SK-N-SH treated with all-trans-retinoic acid at 6 μM for 48 hours (cell line): ENCODE data around the gene NAPB.

Source experiments
- SNAI2 ChIP-seq: fragments of 250-450 bp; sonication (Bioruptor Pico); IDR thresholded peaks from 2 replicates; pipeline ENCODE4 v1.5.0; 2020; ENCODE audit warnings: mild to moderate bottlenecking, moderate library complexity
- TOX ChIP-seq: fragments of 250-450 bp; sonication (Bioruptor Pico); IDR thresholded peaks from 2 replicates; pipeline ENCODE4 v1.8.0; 2021; ENCODE audit warnings: mild to moderate bottlenecking, moderate library complexity, borderline replicate concordance
- ZNF565 ChIP-seq: fragments of 450-650 bp; formaldehyde crosslinking; conservative IDR thresholded peaks from 2 replicates; pipeline ENCODE4 v1.5.0; 2020; ENCODE audit warnings: low read depth, mild to moderate bottlenecking, moderate library complexity

GRCh38 chr20:23435626-23436539 lies 14.6 kb upstream of the NAPB start:
- TF ChIP-seq SNAI2 (CRISPR knock-in tag) = no peak
- no peak for TF ChIP-seq ZNF565
- TF ChIP-seq TOX (CRISPR knock-in tag) = no peak
